Hematopoietic multipotent progenitor cell treated with erythropoietin and hydrocortisone succinate and interleukin-3 and kit ligand, for 17 days (in vitro differentiated cells): ENCODE data around the gene GPR26.
"Not testable (repeated sequence)": the region's sequence is repeated elsewhere in the genome, so short reads cannot be mapped to it uniquely, and the experiment has no call there.

Experiments
- DNase-seq: peaks from one replicate; pipeline ENCODE4 v3.0.0-alpha.2; 2015; ENCODE audit warnings: low spot score

Gene GPR26

GRCh38 chr10:123717336-123717735 is 51.2 kb downstream of the GPR26 start:
- DNase-seq: no peak

DNA sequence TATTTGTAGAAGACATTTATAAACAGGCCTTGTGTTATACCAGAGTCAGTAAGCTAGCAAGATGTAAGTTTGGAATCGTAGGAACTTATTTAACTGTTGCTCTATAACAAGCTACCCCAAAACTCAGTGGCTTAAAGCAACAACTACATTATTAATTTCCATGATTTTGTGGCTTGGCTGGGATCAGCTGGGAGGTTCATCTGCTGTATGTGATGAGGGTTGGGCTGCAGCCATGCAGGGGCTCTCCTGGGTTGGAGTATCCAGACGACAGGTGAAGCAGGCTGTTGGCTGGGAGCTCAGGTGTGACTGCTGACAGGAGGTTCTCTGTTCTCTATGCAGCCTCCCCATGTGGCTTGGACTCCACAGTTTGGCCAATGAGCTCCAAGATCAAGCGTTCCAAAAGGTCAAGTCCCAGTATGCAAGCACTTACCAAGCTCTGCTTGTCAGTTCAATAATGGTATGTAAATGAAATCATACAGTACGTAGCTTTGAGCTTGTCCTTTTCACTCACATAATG is 52.4 kb downstream of the GPR26 start:
- DNase-seq: no peak

DNA sequence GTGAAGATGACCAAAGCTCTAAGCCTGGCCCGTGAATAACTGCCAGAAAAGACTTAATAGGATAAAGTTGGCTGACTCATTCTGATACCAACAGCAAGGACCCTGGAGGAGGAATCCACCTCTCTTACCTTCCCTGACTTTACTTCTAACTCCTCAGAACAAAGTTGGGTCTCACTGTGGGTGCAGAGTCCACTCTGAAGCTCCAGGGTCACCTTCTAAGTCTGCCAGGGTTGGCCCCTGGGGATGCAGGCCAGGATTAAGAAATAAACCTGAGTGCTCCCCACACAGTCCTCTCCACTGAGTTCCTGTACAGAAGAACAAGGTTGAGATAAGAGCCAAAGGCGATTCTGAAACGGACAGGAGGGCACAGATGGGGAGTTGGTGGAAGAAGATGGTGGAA is 54.4 kb downstream of the GPR26 start:
- no peak for DNase-seq

- no peak for DNase-seq
Observed at GRCh38 chr10:123721441-123722049, 55.4 kb downstream of the GPR26 start.

DNA sequence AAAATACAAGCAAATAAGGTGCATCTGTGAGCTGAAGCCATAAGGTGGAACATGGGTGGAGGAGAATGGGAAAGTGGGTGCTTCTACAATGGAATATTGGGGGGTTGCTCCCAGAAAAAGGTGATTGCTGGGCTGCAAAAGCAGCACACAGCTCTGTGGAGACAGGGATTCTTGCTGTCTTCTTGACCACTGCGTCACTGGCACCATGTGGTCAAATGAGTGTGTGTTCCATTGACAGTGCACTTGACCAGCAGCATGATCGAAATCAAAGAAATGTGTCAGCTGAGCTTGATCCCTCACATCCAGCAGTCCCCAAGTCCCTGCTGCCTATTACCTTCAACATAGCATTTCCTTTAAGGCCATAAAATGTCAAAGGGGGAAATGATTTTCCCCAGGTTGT is 56.2 kb downstream of the GPR26 start:
- no peak for DNase-seq

- DNase-seq: no peak
Observed at GRCh38 chr10:123724747-123725146, 58.6 kb downstream of the GPR26 start.

- DNase-seq: no peak
Observed at GRCh38 chr10:123726381-123726780, 60.2 kb downstream of the GPR26 start.

- no peak for DNase-seq
Observed at GRCh38 chr10:123726836-123727235, 60.7 kb downstream of the GPR26 start.

DNA sequence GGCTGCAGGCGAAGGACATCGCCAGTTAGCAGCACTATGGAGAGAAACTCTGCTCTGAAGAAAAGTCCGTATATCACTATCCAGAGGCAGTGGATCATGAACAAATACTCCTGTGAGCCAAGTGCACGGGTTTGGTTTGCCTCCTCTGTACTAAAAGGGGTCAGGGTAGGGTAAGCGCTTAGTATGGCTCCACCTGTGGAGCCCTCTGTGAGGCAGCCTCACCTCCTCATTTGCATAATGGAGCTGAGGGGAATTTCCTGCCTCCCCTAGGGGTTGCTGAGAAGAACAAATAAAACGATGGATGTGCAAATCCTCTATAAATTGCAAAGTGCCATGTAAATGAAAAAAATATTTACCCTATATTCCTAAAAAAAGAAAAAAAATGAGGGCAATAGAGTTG is 63.4 kb downstream of the GPR26 start:
- DNase-seq: no peak

DNA sequence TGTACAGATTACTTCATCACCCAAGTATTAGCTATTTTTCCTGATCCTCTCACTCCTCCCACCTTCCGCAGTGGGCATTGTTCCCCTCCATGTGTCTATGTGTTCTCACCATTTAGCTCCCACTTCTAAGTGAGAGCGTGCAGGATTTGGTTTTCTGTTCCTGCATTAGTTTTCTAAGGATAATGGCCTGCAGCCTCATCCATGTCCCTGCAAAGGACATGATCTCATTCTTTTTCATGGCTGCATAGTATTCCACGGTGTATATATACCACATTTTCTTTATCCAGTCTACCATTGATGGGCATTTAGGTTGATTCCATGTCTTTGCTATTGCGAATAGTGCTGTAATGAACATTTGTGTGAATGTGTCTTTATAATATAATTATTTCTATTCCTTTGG is 70.8 kb downstream of the GPR26 start:
- DNase-seq: not testable (repeated sequence)

DNA sequence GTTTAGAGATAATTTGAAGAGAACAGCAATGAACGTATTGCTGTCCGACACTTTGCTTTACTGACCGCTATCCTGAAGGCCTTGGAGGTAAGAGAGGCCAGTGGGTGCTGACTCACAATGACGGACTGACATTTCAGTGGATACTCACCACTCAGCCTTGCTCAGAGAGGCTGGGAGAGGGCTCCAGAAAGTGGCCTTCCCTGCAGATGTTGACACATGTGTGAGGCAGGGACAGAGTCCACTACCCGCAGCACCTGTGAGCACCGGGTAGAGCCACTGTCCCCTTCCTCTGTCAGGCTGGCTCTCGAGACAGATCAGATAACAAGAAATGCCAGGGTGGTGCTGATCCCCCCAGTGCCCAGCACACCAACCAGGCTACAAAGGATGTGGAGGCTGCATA is 75.0 kb downstream of the GPR26 start:
- DNase-seq: no peak

DNA sequence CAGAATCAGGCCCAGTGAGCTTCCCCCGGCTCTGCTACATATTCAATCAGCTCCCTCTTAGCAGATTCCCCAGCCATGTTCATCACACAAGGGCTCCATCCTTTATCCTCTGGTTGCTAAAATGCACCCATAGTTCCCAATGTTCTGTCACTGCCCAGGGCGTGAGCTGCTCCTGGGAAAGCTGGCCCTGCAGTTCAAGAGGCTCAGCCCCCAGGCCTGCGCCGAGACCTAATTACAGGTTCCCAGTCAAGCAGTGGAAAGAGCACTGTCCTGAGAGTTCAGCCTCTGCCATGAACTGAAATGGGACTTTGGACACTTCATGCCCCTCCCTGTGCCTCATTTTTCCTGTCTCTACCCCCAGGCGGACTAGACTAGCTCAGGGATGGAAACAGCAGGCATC is 75.6 kb downstream of the GPR26 start:
- DNase-seq: no peak

DNA sequence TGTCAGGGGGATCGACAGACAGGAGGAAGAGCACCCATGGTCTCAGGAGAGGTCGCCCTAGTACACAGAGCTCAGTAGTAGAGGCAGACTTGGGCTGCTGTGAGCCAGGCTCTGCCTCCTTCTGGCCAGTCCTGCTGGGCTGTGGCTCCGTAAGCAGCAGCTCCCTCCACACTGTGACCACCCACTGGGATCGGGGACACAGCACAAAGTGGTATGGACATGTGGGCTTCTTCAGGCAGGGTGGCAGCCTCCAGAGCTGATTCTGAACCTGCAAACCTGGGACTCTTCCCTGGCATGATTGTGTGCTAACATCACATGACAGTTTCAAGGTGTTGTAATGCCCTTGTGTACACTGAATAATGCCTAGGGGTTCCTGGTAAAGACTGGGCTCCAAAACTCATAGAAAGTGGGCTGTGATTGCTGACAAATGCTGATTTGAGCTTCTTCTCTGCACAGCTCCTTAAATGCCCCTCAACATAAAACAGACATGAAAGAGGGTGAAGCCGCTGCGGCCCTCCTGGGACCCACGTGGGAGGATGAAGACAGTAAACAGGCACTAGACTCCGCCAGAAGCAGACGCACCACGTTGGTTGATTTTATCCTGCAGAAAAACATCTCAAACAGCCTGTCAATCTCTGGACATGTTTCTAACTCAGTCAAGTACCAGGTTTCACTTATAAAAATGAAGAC is 76.7 kb downstream of the GPR26 start:
- DNase-seq: no peak

DNA sequence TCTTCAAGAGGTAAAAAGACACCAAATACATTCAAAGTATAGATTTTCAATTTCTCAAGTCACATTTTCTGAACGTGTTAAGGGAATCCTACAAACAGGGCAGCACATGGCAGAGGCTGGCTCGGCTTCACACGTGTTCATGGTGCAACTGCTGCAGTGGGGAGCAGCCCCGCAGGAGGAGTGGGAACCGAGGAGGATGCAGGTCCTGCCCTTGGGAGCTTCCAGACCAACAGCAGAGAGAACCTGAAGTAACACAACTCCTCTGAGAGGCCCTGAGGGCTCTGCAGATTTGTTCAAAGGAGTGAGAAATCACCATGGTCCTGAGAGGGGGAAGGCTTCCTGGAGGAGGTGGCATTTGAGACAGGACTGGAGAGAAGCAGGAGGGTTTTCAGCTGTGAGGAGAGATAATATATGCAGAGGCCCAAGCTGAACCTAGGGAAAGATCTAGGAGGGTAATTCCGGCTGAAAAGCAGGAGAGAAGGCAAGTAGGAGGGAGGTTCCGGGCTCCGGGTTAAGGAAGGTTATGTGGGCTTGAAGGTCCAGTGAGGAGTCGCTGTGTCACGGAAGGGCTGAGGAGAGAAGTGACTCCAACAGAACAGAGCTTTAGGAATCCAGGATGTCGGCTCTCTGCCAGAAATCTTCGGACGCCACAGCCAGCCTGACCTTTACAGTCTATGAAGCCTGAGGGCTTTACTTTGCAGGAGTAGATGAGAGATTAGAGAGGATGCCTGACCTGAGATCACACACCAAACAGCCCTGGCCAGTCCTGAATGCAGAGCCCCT is 77.5 kb downstream of the GPR26 start:
- DNase-seq: no peak

GRCh38 chr10:123744224-123744536 is 78.0 kb downstream of the GPR26 start:
- DNase-seq: no peak
